IMR-90 (cell line): Measurements from ENCODE around the gene ANGPTL1. TPM values are rescaled to one million over a fixed set of nuclear protein-coding genes. Genes with fewer than 3 reads are reported as not detected.

ENCODE experiments used
- ATAC-seq: fragments of 200-7000 bp; cut with Tn5 transposase; 2 replicates; pipeline ENCODE4 v1.9.1; 2020; ENCODE audit warnings: low read depth, mild to moderate bottlenecking, moderate library complexity
- BruUV-seq: library from RNA; stranded (reverse); fragments of 400-500 nt; replicated peaks from 2 replicates; lab custom pipeline; 2021; lab: Mats Ljungman, UMichigan
- CTCF ChIA-PET: fragments of 300-600 bp; formaldehyde crosslinking; extraction: SDS; loops from one replicate; lab custom pipeline; 2021; ENCODE audit warnings: antibody characterized with exemption; lab: Yijun Ruan, JAX
- POLR2A ChIA-PET: fragments of 300-600 bp; sonication (Branson Sonifier 250); formaldehyde crosslinking; loops from one replicate; lab custom pipeline; 2022; ENCODE audit warnings: antibody characterized with exemption; ENCODE audit not compliant: unreplicated experiment; lab: Charles Lee
- DNase-seq: peaks from one replicate; pipeline ENCODE4 v3.0.0; 2013
- H2AFZ ChIP-seq: replicated peaks from 2 replicates; pipeline ENCODE3; 2013; ENCODE audit warnings: low read length, mild to moderate bottlenecking; ENCODE audit not compliant: poor library complexity
- H2AK5ac ChIP-seq: 2 replicates; pipeline ENCODE4 v1.6.1; 2013; ENCODE audit warnings: low read depth, low read length, inconsistent platforms
- H2AK9ac ChIP-seq: replicated peaks from 2 replicates; pipeline ENCODE3; 2013; ENCODE audit warnings: mild to moderate bottlenecking, low read depth, low read length, moderate library complexity; ENCODE audit not compliant: poor library complexity
- H2BK120ac ChIP-seq: 2 replicates; pipeline ENCODE4 v1.6.1; 2013; ENCODE audit warnings: low read depth, low read length, inconsistent platforms
- H2BK15ac ChIP-seq: 3 replicates; pipeline ENCODE4 v1.6.1; 2013; ENCODE audit warnings: low read depth, low read length, inconsistent platforms
- H2BK20ac ChIP-seq: 2 replicates; pipeline ENCODE4 v1.6.1; 2013; ENCODE audit warnings: low read depth, mild to moderate bottlenecking, inconsistent platforms, low read length, moderate library complexity
- H2BK5ac ChIP-seq: 2 replicates; pipeline ENCODE4 v1.6.1; 2013; ENCODE audit warnings: mild to moderate bottlenecking, low read depth, low read length, inconsistent platforms; ENCODE audit not compliant: poor library complexity, severe bottlenecking
- H3K14ac ChIP-seq: replicated peaks from 2 replicates; pipeline ENCODE4 v1.6.1; 2013; ENCODE audit warnings: low read depth, low read length, inconsistent platforms
- H3K18ac ChIP-seq: 2 replicates; pipeline ENCODE4 v1.6.1; 2013; ENCODE audit warnings: low read depth, low read length, control low read depth
- H3K23ac ChIP-seq: 2 replicates; pipeline ENCODE4 v1.6.1; 2013; ENCODE audit warnings: low read depth, low read length, inconsistent platforms
- H3K27ac ChIP-seq: 2 replicates; pipeline ENCODE4 v1.5.1; 2013; ENCODE audit warnings: mild to moderate bottlenecking, control low read depth, low read length; ENCODE audit not compliant: insufficient read depth
- H3K27me3 ChIP-seq: 2 replicates; pipeline ENCODE4 v1.6.1; 2013; ENCODE audit warnings: low read length; ENCODE audit not compliant: control insufficient read depth, insufficient read depth
- H3K36me3 ChIP-seq: 2 replicates; pipeline ENCODE4 v1.6.1; 2013; ENCODE audit warnings: low read length, mixed read lengths; ENCODE audit not compliant: control insufficient read depth, insufficient read depth
- H3K4ac ChIP-seq: 2 replicates; pipeline ENCODE4 v1.6.1; 2013; ENCODE audit warnings: low read depth, low read length, inconsistent platforms
- H3K4me1 ChIP-seq: 2 replicates; pipeline ENCODE4 v1.6.1; 2013; ENCODE audit warnings: low read length, mixed read lengths; ENCODE audit not compliant: control insufficient read depth, insufficient read depth
- H3K4me2 ChIP-seq: 2 replicates; pipeline ENCODE4 v1.6.1; 2013; ENCODE audit warnings: low read depth, mild to moderate bottlenecking, control low read depth, low read length, moderate library complexity
- H3K4me3 ChIP-seq: 2 replicates; pipeline ENCODE4 v1.5.1; 2013; ENCODE audit warnings: low read depth, mild to moderate bottlenecking, control low read depth, low read length, moderate library complexity; ENCODE audit not compliant: insufficient read depth
- H3K56ac ChIP-seq: 2 replicates; pipeline ENCODE4 v1.6.1; 2013; ENCODE audit warnings: low read length, inconsistent platforms; ENCODE audit not compliant: insufficient read depth; ENCODE audit errors: extremely low read depth
- H3K79me1 ChIP-seq, 2 experiments: 2 replicates each; pipeline ENCODE4 v1.6.1; 2013; ENCODE audit warnings: low read length in 2 of 2, inconsistent platforms in 1 of 2, low read depth in 1 of 2
- H3K9ac ChIP-seq: 2 replicates; pipeline ENCODE4 v1.6.1; 2013; ENCODE audit warnings: low read depth, low read length, control low read depth
- H3K9me1 ChIP-seq: 2 replicates; pipeline ENCODE4 v1.6.1; 2013; ENCODE audit warnings: low read length, inconsistent platforms; ENCODE audit not compliant: insufficient read depth
- H3K9me3 ChIP-seq: 2 replicates; pipeline ENCODE4 v1.6.1; 2013; ENCODE audit warnings: low read length; ENCODE audit not compliant: control insufficient read depth, insufficient read depth
- H4K20me1 ChIP-seq: 2 replicates; pipeline ENCODE4 v1.6.1; 2013; ENCODE audit warnings: low read length, inconsistent platforms; ENCODE audit not compliant: insufficient read depth
- H4K5ac ChIP-seq: 2 replicates; pipeline ENCODE4 v1.6.1; 2013; ENCODE audit warnings: mild to moderate bottlenecking, low read depth, low read length, control low read depth
- H4K8ac ChIP-seq, 2 experiments: 2 replicates each; pipeline ENCODE4 v1.6.1; 2013; ENCODE audit warnings: low read depth in 2 of 2, low read length in 2 of 2, control low read depth in 1 of 2, inconsistent platforms in 1 of 2
- H4K91ac ChIP-seq: 2 replicates; pipeline ENCODE4 v1.6.1; 2013; ENCODE audit warnings: low read depth, low read length, inconsistent platforms; ENCODE audit not compliant: insufficient read depth
- BHLHE40 ChIP-seq: fragments of 150-350 bp; IDR thresholded peaks from 2 replicates; pipeline ENCODE4 v1.6.1; 2016; ENCODE audit warnings: mild to moderate bottlenecking, low read depth, low read length
- CEBPB ChIP-seq: IDR thresholded peaks from 2 replicates; pipeline ENCODE4 v1.6.1; 2012; ENCODE audit warnings: low read depth, low read length, improper control_type of control experiment
- CHD1 ChIP-seq: IDR thresholded peaks from 2 replicates; pipeline ENCODE4 v1.6.1; 2012; ENCODE audit warnings: low read depth, low read length, improper control_type of control experiment
- CTCF ChIP-seq: conservative IDR thresholded peaks from 2 replicates; pipeline ENCODE4 v1.5.1; 2012; ENCODE audit warnings: mild to moderate bottlenecking, low read depth, low read length, improper control_type of control experiment
- ELK1 ChIP-seq: fragments of 150-350 bp; IDR thresholded peaks from 2 replicates; pipeline ENCODE4 v1.6.1; 2016; ENCODE audit warnings: low read depth, mild to moderate bottlenecking, low read length, moderate library complexity, borderline replicate concordance
- MAFK ChIP-seq: IDR thresholded peaks from 2 replicates; pipeline ENCODE4 v1.6.1; 2012; ENCODE audit warnings: low read depth, low read length, improper control_type of control experiment
- MAZ ChIP-seq: IDR thresholded peaks from 2 replicates; pipeline ENCODE4 v1.6.1; 2012; ENCODE audit warnings: low read depth, mild to moderate bottlenecking, low read length, improper control_type of control experiment, moderate library complexity, borderline replicate concordance
- MXI1 ChIP-seq: IDR thresholded peaks from 2 replicates; pipeline ENCODE4 v1.6.1; 2012; ENCODE audit warnings: low read depth, mild to moderate bottlenecking, low read length, moderate library complexity, borderline replicate concordance
- NFE2L2 ChIP-seq: fragments of 150-350 bp; IDR thresholded peaks from 2 replicates; pipeline ENCODE4 v1.6.1; 2016; ENCODE audit warnings: low read depth, mild to moderate bottlenecking, low read length
- POLR2A ChIP-seq: IDR thresholded peaks from 2 replicates; pipeline ENCODE4 v1.6.1; 2012; ENCODE audit warnings: mild to moderate bottlenecking, low read depth, low read length
- RAD21 ChIP-seq: IDR thresholded peaks from 2 replicates; pipeline ENCODE4 v1.6.1; 2012; ENCODE audit warnings: low read length, improper control_type of control experiment
- RCOR1 ChIP-seq: IDR thresholded peaks from 2 replicates; pipeline ENCODE4 v1.6.1; 2012; ENCODE audit warnings: mild to moderate bottlenecking, low read length, improper control_type of control experiment; ENCODE audit not compliant: insufficient replicate concordance
- RFX5 ChIP-seq: IDR thresholded peaks from 2 replicates; pipeline ENCODE4 v1.8.0; 2012; ENCODE audit warnings: low read depth, mild to moderate bottlenecking, low read length, moderate library complexity
- SMC3 ChIP-seq: fragments of 150-350 bp; IDR thresholded peaks from 2 replicates; pipeline ENCODE4 v1.6.1; 2016; ENCODE audit warnings: low read depth, mild to moderate bottlenecking, antibody characterized with exemption, low read length, moderate library complexity
- USF2 ChIP-seq: fragments of 150-350 bp; IDR thresholded peaks from 2 replicates; pipeline ENCODE4 v1.6.1; 2017; ENCODE audit warnings: mild to moderate bottlenecking, antibody characterized with exemption, low read length, low read depth
- WGBS, 2 experiments: methylation state at CpG; one replicate each; pipeline versions ENCODE4 v1.1.5 to v1.1.7; 2013; ENCODE audit warnings: missing lambda C conversion rate in 2 of 2; ENCODE audit not compliant: insufficient read length in 1 of 2; ENCODE audit errors: extremely low coverage in 2 of 2; 5-methylcytosine and 5-hydroxymethylcytosine counted together
- dilution Hi-C: fragments of 300-500 bp; cut with HindIII; formaldehyde crosslinking; loops from one replicate; pipeline ENCODE4 v1.14.3; 2018; ENCODE audit warnings: low sequenced_read_pairs; ENCODE audit not compliant: unreplicated experiment
- in situ Hi-C: fragments of 300-500 bp; cut with MboI; formaldehyde crosslinking; loops from 3 replicates; pipeline ENCODE4 v1.14.3; 2019; ENCODE audit warnings: low sequenced_read_pairs, inconsistent platforms, mixed read lengths
- intact Hi-C: fragments of 100-400 bp; cut with micrococcal nuclease; formaldehyde crosslinking; loops from 2 replicates; pipeline ENCODE4 v1.10.0; 2022
- polyA plus RNA-seq, 3 experiments: library from polyadenylated mRNA; depleted of rRNA; stranded (reverse); fragments of >200 nt; gene quantifications; 2 replicates each; pipeline ENCODE4 v1.2.3, GENCODE V29; 2012; ENCODE audit warnings: low replicate concordance in 1 of 3
- total RNA-seq: library from RNA; depleted of rRNA; stranded (reverse); fragments of >200 nt; gene quantifications from 2 replicates; pipeline ENCODE4 v1.2.3, GENCODE V29; 2012

The ANGPTL1 gene
- total and polyA plus RNA-seq, 2 of the 4 experiments (the other 2 are of a cell fraction): under 0.01 to 0.03 TPM

- Histone ChIP-seq H3K56ac (no peak overlapping the region), H2AK9ac (no peak overlapping the region), H3K14ac (0 out of 2 replicates have a peak overlapping the region, but pooled peaks have one; percentile 9), H3K9me1 (0 out of 2 replicates have a peak, but pooled peaks cover 2% of the 10 kb centered on the region), H2AFZ (no peak overlapping the region), H2BK15ac (no peak overlapping the region), H3K27me3 (no peaks in the 10 kb centered on the region), H4K5ac (no peak overlapping the region; the same call in 1 of the 2 replicates), H4K91ac (no peak overlapping the region), H2AK5ac (no peak overlapping the region), H3K36me3 (peaks cover 21% of the 10 kb centered on the region), H3K9me3 (no peaks in the 10 kb centered on the region), H4K20me1 (peaks cover 4% of the 10 kb centered on the region; the same call in 1 of the 2 replicates), H3K23ac (no peak overlapping the region), H3K18ac (no peak overlapping the region), H3K4ac (no peak overlapping the region), H3K4me1 (peaks cover 5% of the 10 kb centered on the region), H3K9ac (no peak overlapping the region), H3K4me2 (no peak overlapping the region), H2BK20ac (no peak overlapping the region), H3K4me3 (no peak overlapping the region), H4K8ac (no peak overlapping the region), H3K79me1 (peaks cover 14 to 16% of the 10 kb centered on the region in 2 experiments), H3K27ac (no peak overlapping the region), H2BK5ac (no peak overlapping the region), H2BK120ac (no peak overlapping the region)
- DNase-seq: peak; percentile 15
- no TSS peak for BruUV-seq
- ATAC-seq: no peak
- no peak for TF ChIP-seq CEBPB
- TF ChIP-seq RAD21: no peak
- no peak for TF ChIP-seq MAZ
- TF ChIP-seq RFX5: no peak
- TF ChIP-seq BHLHE40: no peak
- no peak for TF ChIP-seq RCOR1
- TF ChIP-seq MAFK: no peak
- TF ChIP-seq NFE2L2: no peak
- TF ChIP-seq CHD1: no peak
- no peak for TF ChIP-seq ELK1
- no peak for TF ChIP-seq SMC3
- no peak for TF ChIP-seq USF2
- no peak for TF ChIP-seq MXI1
- no peak for TF ChIP-seq CTCF
- no peak for TF ChIP-seq POLR2A
- CTCF ChIA-PET: interaction anchor here (0.6 kb wide), 1 partner anchor 110 kb away, joined by 3 read pairs; no protein-coding TSS in a partner anchor
- in situ Hi-C loops (no loop called here), dilution Hi-C loops (no loop called here), intact Hi-C loops (no loop called here)
- WGBS, 2 experiments: 80% methylated on average over 1 of the region's 4 CpGs; no CpG with 5 or more reads in 1 of the 2 experiments
- POLR2A ChIA-PET: no interaction called here
These were observed 51.8 kb downstream of the ANGPTL1 start for GRCh38 chr1:178819123-178819522.
